ENCODE measurements around the gene LGALS9.

LGALS9 gene

DNA sequence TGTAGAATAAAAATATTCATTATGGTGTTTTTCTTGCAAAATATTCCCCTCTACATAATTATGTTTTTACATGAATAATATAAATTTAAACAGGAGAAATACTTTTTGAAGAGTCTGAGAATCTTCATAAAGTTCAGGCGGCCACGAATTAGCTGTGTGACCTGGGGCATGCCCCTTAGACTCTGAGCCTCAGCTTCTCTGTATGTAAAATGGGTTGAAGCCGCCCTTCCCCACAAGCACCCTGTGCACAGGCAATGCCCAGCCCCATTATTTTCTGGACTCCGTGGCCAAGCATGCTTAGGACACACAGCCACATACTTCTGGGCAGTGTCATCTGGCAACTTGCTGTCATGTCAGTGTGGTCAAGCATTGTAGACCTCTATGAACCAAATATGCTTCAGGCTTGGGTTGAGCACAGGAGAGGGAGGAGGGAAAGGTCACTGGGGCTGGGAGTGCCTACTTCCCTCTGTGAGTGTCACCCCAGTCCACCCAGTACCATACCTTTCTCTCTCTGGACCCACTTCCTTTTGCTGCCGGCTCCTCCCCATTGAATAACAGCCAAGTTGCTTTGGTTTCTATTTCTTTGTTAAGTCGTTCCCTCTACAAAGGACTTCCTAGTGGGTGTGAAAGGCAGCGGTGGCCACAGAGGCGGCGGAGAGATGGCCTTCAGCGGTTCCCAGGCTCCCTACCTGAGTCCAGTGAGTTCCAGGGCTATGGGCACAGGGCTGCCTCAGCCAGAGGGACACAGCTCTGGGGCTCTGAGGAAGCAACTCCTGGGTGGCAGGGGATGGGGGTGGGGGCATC is at the start of gene LGALS9:
Gene LGALS9 (plus strand): TSS at position 582 of the 804 bp plus-strand sequence. CDS start 78 bp downstream, at position 660.
- DNase-seq, result peak; percentile 30

DNA sequence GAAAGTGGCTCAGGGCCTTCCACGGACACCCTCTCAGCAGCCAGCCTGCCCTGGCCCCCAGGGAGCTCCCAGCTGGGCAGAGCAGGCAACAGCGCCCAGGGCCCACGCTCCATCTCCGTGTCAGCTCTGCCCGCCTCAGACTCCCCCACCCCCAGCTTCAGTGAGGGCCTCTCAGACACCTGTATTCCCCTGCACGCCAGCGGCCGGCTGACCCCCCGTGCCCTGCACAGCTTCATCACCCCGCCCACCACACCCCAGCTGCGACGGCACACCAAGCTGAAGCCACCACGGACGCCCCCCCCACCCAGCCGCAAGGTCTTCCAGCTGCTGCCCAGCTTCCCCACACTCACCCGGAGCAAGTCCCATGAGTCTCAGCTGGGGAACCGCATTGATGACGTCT is 48.3 kb upstream of the LGALS9 start:
- DNase-seq, result no peak

DNA sequence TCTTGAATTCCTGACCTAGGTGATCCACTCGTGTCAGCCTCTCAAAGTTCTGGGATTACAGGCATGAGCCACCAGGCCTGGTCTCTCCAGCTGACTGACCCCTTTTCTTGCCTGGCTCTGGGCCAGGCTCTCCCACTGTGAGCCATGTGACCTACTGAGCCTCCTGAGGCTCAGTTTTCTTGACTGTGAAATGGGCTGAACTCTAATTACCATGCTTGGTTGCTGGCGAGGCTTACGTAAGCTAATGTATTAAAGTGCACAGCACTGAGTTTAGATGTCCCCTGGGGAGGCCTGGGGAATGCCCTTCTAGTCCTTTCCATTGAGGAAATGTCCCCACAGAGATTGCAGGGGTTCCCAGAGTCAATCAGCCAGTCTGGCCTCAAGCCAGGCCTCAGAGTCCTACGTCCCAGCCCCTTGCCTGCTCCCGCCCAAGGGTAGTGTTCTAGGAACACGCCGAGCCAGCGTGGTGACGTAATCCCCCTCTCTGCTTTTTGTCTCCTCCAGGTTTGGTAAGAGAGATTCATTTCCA is 45.8 kb upstream of the LGALS9 start:
- DNase-seq, result no peak

DNA sequence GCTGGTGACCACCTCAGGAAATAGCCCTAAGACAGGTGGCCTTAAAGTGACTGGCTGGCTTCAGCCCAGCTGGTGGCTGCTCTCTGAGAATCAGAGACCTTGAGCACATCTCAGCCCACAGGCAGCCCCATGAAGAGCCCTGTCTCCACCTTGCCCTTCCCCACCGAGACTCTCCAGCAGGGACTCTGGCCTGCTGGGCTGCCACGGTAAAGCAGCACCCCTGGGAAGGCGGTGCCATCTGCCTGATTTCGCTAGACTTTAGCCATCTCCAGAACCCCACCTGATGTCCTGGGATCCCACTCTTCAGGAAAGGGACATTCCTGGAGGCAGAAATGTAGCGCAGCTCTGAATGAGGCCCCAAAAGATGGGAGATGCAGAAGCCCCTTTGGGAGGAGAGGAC is 45.2 kb upstream of the LGALS9 start:
- DNase-seq, result no peak

DNA sequence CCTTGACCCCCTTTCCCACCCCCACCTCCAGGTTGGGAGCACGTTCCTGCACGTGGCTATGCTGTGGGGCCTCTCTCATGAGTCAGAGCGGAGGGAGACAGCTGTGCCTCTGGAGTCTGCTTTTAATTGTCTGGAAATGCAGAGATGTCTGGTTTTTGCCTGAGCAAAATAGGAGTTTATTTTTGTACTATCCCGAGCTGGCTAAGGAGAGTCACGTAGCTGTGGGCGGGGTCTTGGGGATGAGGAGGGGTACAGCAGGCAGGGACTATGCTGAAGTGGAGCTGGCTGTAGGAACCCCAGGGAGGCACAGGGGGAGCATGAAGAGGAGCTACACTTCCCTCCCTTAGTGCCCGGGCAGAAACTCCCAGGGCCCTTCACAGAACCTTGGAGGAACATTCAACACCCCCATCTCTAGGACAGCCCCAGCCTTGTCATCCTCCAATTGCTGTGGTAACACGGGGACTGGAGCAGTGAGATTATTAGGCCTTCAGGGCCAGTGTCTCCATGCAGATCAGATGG is 44.7 kb upstream of the LGALS9 start:
- DNase-seq, result no peak

DNA sequence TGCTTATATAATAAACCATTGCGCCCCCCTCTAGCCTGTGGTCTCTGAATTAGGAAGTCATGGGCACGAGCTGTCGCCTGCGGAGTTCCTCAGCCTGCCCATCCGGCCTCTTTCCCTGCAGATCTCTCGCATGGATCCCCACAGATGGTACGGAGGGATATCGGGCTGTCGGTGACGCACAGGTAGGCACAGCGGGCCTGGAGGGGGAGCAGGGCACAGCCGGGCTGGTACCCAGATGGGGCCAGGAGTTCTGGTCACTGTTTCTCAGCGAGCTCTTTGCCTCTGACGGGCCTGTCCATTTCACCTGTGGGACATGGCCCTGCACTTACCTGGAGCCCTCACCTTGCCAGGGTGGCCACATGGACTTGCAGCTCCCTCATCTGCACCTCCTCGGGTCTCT is 42.6 kb upstream of the LGALS9 start:
- DNase-seq, result no peak

DNA sequence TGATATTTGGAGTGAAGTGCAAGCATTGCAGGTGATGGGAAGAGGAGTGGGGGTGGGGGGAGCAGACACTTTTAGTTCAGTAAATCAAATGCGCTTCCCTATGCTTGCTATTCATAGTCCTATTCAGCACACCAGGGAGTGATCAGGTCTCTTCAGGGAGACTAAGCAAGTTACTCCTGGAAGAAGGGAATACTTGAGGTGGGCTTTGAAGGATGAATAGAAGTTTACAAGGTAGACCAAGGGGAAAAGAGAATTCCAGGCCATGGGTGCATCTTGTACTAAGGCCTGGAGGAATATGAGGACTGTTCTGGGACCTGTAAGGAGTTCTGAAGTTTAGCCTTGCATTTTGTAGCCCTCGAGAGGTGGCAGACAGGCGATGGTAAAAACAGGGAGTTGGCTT is 40.1 kb upstream of the LGALS9 start:
- no peak for DNase-seq

DNA sequence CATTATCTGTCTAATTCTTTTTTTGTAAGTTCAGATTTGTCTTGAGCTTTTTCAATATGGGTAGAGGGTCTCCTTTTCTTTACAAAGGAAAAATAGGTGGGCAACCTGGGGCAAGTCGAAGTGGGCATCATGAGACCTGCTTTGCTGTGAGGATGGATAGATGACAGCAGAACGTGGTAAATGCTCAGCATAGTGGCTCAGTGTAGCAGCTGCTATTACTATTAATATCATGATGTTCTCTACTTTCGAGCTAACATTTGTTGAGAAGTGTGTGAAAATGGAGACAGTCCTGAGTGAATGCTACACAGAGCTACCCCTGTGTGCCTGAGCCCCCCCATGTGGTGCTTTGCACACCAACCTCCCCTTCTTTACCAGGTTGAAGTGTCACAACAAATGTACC is 39.0 kb upstream of the LGALS9 start:
- DNase-seq, result no peak

DNA sequence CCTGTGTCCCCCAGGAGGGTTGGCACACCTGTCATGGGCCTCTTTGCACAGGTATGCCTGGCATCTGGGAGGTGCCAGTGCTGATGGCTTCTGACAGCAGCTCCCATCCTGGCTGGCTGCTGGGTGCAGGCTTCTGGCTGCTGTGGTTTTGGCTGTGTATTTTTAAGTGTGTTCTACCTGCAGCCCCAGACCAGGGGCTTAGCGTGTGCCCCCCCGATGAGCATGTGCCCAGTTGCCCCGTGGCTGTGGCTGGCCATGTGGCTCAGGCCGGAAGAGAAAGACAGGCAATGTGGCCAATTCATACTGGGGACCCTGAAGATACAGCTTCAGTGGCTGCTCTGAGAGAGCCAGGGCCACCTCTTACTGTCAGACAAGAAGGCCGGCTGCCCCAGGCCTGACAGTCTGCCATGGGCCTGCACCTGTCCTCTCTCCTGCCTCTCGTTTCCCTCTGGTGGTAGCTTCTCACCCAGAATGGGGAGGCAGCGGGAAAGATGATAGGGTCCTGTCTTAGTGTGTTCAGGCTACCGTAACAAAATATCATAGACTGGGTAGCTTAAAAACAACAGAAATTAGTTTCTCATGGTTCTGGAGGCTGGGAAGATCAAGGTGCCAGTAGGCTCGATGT is 37.6 kb upstream of the LGALS9 start:
- DNase-seq, result no peak

DNA sequence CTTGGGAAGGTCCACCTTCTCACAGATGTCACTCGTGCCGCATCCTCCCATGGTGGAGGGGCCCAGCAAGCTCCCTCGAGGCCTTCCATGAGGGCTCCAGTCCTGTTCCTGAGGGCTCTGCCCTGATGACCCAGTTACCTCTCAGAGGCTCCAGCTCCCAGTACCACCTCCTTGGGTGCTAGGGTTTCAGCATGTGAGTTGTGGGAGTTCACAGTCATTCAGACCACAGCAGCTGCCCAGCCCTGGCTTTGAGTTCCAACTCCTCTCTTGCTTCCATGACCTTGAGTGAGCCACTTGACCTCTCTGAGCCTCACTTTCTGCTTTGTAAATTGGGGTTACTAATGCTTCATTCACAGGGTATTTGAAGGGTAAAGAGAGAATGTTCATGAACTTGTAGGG is 37.1 kb upstream of the LGALS9 start:
- no peak for DNase-seq

DNA sequence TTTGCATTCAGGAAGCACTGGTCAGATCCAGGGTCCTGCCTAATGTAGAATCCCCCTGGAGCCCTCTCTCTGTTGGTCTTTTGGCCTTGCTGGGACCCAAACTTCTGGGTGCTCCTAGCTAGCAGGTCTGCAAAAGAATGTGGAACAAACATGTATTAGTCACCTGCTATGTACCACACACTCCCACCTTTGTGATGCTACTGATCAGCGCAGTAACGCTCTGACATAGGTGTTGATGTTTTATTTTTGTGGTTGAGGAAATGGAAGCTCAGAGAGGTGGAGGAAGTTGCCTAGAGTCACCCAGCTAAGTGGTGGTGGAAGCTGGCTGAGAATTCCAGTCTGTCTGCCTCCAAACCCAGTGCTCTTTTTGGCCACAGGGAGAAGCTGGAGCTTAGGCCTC is 35.8 kb upstream of the LGALS9 start:
- DNase-seq, result no peak

DNA sequence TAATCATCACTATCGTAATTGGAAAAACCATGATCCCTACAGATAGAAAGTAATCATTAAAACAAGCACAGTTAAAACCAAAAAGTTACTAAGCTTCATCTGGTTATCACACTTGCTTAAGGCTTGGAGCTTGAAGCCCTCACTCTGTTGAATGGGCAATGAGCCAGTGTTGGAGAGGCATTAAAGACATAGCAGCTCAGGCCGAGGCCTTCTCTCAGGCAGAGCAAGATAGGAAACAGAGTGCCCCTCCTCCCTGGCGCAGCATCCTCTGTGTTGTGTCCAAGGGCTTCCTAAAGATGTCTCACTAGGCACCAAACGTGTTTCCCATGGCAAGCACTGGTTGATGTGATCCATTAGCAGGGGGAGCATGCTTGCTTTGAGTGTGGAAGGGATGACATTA is 34.9 kb upstream of the LGALS9 start:
- no peak for DNase-seq

DNA sequence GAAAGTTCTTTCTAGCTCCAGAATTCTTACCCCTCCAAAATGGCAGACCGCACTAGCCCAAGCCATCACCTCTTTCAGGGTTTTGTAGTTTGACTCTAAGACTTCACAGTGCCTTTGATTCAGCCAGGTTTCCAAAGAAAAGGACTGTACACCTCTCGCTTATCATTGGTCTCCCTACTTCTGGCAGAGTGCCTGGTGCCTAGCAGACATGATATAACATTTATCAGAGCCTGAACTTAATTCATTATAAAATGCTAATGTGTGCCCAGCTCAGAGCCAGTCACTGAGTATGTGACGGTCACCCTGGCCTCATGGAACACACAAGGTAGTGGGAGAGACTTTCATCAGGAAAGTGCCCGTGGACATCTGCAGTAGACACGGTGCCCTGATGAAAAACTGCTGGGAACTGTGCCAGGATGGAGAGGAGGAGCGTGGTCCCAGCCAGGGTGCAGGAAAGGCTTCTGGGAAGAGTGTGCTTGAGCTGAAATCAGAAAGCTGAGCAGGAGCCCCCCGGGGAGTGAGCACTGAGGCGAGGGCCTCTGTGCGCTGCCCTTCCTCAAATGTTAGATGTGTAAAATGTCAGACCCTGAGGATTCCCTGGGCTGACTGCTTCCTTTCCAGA is 34.3 kb upstream of the LGALS9 start:
- no peak for DNase-seq

DNA sequence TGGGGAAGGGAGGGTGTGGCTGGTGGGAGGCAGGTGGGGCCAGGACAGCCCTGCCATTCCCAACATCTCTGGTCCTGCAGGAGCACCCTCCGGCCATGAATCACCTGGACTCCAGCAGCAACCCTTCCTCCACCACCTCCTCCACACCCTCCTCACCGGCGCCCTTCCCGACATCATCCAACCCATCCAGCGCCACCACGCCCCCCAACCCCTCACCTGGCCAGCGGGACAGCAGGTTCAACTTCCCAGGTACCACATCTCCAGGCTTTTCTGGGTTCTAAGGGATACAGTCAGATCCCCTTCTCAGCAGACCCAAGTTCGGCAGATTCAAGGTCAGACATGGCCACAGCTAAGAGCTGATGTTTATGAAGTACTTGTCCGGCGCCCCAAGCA is 33.8 kb upstream of the LGALS9 start:
- DNase-seq, result no peak

DNA sequence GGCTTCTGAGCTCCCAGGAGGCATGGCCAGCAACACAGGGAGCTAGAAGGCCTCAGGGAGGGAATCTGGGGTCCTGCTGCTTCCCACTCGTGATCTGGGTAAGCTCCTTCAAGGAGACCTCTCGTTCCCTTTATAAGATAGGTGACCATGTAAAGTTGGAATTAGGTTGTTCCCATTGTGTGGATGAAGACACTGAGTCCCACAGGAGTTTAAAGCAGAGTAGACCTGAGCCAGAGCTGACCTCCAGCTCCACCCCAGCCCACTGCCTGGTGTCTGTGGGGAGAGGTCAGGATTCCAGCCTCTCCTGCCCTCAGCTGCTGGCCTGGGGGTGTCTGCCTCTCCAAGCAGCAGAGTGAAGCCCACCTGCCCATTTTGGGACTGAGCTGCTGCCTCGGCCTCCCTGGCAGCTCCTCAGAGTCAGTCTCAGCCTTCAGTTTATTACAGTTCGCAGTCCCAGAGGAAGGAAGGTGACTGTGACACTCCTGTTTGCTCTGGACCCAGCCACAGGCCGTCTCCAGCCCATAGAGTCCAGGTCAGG is 33.1 kb upstream of the LGALS9 start:
- DNase-seq, result no peak

DNA sequence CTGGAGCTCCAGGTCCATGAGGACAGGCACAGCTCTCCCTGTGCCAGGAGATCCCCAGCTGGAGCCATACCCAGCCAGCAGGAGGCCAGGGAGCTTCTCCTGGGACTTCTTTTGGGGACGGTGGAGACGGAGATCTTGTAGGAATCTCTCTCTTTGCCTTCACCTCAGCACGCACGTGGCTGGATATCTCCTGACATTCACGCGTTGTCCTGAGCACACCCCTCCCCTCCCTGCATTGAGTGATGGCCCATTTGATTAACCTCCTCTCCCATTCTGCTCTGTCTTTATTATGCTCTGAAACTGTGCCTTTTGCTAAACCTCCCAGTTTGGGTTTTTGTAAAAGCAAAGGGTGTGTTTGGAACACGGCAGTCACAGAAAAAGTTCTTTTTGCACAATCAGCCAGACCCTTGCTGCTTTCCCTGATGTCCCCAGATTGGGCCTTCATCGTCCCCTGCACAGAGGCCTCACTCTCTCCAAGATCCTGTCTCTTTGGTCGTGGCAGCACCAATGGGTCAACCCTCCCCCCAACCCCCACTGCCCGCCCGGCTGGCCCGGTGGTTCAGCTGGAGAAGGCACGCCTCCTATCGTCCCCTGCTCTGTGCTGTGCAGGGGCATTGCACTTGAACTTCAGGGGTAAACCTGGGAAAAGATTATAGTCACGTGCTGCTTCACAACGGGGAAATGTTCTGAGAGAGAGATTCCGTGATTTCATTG is 32.5 kb upstream of the LGALS9 start:
- no peak for DNase-seq

DNA sequence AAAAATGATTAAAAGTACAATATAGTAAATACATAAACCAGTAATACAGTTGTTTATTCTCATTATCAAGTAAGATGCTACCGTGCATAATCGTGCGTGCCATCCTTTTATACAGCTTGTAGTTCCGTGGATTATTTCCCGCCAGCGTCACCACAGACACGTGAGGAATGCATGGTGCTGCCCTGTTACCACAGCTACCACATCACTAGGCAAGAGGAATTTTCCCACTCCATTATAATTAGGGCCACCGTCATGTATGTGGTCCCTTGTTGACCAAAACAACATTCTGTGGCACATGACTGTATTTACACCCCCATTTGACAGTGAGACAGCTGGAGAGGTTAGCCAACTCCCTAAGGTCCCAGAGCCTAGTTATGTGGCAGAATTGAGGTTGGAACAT is 30.5 kb upstream of the LGALS9 start:
- DNase-seq, result no peak

DNA sequence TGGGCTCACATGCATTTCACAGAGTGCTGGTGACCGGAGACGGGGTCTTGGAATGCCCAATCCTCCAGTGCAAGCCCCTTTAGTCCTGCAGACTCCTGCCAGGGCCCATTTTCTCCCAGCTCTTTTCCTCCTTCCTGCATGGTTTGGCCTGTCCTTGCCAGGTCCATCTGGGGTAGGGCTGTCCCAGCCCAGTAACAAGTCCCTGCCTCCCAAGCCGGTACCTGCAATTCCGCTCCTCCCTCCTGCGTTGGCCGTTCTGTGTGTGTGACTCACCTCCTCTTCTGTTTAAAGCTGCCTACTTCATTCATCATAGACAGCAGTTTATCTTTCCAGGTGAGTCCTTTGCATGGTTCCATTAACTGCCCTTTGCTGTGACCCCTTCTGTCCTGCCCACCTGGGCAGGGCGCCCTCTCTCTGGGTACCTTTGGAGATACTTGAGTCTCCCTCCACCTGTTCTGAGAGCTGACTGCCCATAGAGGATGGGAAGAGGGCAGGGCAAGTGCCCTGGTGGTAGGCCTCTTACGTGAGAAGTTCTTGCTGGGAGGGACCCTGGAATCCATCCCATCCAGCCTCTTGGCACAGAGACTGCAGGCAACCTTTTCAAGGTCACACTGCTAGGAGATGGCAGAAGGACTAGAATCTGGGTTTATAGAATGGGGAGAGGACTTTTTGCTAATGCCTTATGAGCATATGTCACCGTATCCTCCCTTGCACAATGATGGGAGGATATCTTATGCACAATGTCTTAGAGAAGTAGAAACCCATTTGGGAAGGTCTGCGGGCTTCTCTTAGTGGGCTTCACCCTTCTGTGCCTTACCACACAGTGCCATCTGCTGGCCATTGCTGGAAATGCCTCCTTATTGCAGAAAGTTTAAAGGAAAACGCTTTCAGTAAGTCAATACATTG is 29.7 kb upstream of the LGALS9 start:
- peak; percentile 85 for DNase-seq

DNA sequence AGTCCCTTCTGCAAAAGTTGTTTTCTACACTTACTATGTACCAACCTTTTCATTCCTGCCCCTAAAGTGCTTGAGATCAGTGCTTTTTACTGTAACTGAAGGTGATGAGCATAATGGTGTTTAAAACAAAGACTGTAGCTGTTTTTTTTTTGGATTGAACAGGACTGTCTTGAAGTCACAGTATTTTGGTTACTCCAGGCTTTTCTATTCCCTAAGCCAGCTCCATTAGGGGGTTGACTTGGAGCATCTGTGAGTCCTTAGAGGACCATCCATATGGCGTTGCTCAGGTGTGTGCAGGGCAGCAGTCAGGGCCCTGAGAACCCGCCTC is 29.0 kb upstream of the LGALS9 start:
- no peak for DNase-seq

DNA sequence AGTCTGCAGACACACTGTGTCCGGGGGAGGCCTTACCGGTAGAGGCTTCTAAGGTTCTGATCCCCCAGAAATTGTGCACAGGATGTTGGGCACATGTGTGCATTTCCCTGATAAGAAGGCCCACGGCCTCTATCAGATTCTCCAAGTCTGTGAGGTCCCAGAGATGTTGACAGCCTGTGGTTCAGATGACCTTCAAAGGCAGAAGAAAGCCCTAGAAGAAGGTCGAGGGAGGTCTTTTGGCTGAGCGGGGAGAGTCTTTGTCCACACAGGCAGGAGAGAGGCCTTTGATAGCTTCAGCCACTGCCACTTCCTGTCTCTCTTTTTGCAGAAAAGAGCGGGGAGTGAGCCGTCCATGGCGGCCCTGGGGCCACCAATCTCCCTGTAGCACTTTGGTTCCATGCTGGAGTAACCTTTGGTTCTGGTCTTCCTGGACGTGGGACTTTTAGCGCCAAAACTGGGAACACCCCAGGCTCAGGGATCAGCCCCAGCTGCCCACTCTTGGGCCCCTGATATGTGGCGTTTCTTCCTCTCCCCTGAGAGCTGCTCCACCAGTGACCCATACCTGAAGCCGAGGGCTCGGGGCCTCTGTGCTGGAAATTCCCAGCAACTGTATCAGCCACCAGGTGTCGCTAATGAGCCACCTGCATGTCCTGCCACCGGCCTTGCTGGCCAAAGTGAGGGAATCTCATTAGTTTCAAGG is 28.1 kb upstream of the LGALS9 start:
- DNase-seq, result peak; percentile 79

DNA sequence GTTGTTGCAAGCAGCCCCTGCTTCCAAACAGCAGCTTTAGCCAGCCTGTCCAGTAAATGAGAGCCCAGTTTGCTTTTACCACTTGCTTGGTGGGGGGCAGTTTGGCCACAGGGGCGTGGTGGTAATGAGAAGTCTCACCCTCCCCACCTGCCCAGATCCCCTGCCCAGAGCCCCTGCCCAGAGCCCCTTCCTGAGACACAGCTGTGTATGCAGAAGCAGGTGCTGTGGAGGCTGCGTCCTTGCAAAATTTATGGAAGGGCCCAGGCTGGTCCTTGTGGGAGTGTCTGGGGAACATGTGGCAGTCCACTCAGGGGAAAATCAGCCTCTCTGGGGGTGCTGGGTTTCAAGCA is 27.6 kb upstream of the LGALS9 start:
- DNase-seq, result no peak
